SJCRH30 (cell line): ENCODE data around the gene CCNJL. TPM values are rescaled to one million over a fixed set of nuclear protein-coding genes. Genes with fewer than 3 reads are reported as not detected.
"Not testable (repeated sequence)": the region's sequence is repeated elsewhere in the genome, so short reads cannot be mapped to it uniquely, and the experiment has no call there.

Experiments used
- DNase-seq, 2 experiments: peaks; one replicate each; pipeline ENCODE4 v3.0.0-alpha.2; 2015 to 2020
- H3K27ac ChIP-seq: fragments of 250-450 bp; sonication (Bioruptor Pico); 2 replicates; pipeline ENCODE4 v1.5.1; 2020; ENCODE audit warnings: mild to moderate bottlenecking, moderate library complexity
- H3K27me3 ChIP-seq: fragments of 250-450 bp; sonication (Bioruptor Pico); 2 replicates; pipeline ENCODE4 v1.5.1; 2020; ENCODE audit warnings: mild to moderate bottlenecking, moderate library complexity
- H3K36me3 ChIP-seq: fragments of 250-450 bp; sonication (Bioruptor Pico); 2 replicates; pipeline ENCODE4 v1.5.1; 2020; ENCODE audit warnings: mild to moderate bottlenecking, moderate library complexity
- H3K4me1 ChIP-seq: fragments of 250-450 bp; sonication (Bioruptor Pico); 2 replicates; pipeline ENCODE4 v1.5.1; 2020; ENCODE audit warnings: mild to moderate bottlenecking, moderate library complexity
- H3K4me3 ChIP-seq: fragments of 250-450 bp; sonication (Bioruptor Pico); 2 replicates; pipeline ENCODE4 v1.5.1; 2020; ENCODE audit warnings: mild to moderate bottlenecking, moderate library complexity
- H3K9me3 ChIP-seq: fragments of 250-450 bp; sonication (Bioruptor Pico); replicated peaks from 2 replicates; pipeline ENCODE4 v1.5.1; 2020; ENCODE audit warnings: mild to moderate bottlenecking, moderate library complexity
- total RNA-seq: library from RNA; depleted of rRNA; stranded (reverse); fragments of >200 nt; shearing (Covaris generic); gene quantifications from 2 replicates; pipeline ENCODE4 v1.2.3, GENCODE V29; 2014

The CCNJL gene
- total RNA-seq, 1 experiment from 2014 or later, result 6.5 TPM

DNA sequence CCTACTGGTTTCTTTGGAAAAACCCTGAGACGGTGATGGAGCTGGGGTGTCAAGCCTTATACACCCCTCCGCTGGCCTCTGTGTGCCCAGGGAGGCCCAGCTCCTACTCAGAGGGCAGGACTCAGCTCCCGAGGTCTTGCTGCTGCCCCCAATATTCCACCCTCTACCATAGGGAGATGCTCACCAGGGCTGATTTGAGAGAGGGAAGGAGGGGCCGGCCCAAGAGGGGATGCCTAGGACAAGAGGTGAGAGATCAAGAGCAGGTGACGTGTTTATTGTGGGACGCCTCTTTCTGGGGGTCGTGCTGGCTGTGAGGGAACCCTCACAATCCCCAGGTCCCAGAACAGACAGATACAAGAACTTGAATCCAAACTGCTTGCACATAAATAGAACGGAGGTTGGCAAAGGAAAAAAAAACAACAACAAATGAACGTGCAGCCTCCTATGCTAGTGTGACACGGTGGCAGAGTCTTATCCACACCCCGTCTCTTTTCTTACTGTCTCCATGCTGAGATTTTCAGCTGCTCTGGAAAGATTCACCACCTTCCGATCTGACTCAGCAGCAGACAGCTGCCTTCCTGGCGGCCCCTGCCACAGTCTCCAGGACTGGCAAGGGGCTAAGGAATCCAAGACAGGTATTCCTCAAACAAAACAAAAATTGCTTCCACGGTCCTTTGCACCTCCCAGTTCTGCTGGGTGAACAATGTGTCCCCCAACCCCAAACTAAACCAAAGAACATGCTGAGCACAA, 60.8 kb downstream of the CCNJL start:
- Histone ChIP-seq H3K27me3 (no peaks in the 10 kb centered on the region), H3K9me3 (no peaks in the 10 kb centered on the region), H3K27ac (no peak overlapping the region), H3K4me3 (no peak overlapping the region), H3K36me3 (peaks cover 12% of the 10 kb centered on the region; the same call in 1 of the 2 replicates), H3K4me1 (no peaks in the 10 kb centered on the region)
- DNase-seq, result no peak

DNA sequence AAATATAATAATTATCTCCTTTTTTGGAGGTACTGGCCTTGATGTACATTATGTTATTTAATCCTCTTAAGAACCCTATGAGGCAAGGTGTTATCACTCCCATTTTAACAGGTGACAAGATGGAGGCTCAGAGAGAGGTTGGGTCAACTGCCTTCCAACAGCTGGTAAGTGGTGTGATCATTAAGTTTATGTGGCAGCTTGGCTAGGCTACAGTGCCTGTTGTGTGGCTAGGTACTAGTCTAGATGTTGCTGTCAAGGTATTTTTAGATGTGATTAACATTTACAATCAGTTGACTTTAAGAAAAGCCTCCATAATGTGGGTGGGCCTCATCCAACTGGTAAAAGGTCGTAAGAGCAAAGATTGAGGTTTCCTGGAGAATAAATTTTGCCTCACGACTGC, 61.5 kb downstream of the CCNJL start:
- peaks cover 9% of the 10 kb centered on the region; the same call in 1 of the 2 replicates for H3K36me3 ChIP-seq
- no peaks in the 10 kb centered on the region for H3K27me3 ChIP-seq
- DNase-seq, result no peak
- no peaks in the 10 kb centered on the region for H3K4me1 ChIP-seq
- H3K27ac ChIP-seq, result no peak overlapping the region
- no peaks in the 10 kb centered on the region for H3K9me3 ChIP-seq
- no peak overlapping the region for H3K4me3 ChIP-seq

DNA sequence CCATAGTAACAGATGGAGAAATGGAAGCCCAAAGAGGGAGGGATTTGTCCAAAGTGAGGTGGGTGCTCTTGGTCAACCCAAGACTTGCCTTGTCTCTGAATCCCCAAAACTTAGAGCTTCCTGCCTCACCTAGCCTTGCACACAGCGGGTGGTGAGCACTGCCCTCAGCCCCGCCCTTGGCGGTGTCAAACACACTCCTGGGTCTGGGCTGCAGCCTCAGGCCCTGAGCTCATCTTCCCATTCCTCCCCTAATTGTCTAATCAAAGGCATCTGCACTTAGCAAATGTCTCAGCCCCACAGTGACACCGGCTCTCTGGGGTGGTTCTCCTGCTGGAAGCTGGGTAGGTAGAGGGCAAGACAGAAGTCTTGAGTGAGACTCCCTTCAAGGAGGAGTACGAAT, 62.1 kb downstream of the CCNJL start:
- H3K36me3 ChIP-seq, result peaks cover 6% of the 10 kb centered on the region; the same call in 1 of the 2 replicates
- DNase-seq, result no peak
- no peaks in the 10 kb centered on the region for H3K9me3 ChIP-seq
- no peak overlapping the region for H3K27ac ChIP-seq
- H3K4me3 ChIP-seq, result no peak overlapping the region
- H3K4me1 ChIP-seq, result no peaks in the 10 kb centered on the region
- no peaks in the 10 kb centered on the region for H3K27me3 ChIP-seq

DNA sequence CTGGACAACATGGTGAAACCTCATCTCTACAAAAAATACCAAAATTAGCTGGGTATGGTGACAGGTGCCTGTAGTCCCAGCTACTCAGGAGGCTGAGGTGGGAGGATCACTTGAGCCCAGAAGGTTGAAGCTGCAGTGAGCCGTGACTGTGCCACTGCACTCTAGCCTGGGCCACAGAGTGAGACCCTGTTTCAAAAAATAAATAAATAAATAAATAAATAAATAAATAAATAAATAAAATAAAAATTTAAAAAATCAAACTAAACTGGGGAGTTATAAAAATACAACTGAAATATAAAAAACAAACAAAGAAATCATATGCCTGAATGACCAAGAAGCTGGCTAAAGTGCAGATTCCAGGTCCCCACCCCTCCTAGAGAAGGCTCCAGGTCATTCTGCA, 62.8 kb downstream of the CCNJL start:
- not testable (repeated sequence) for H3K9me3 ChIP-seq, H3K4me1 ChIP-seq, H3K4me3 ChIP-seq, DNase-seq, H3K36me3 ChIP-seq, H3K27me3 ChIP-seq, H3K27ac ChIP-seq

DNA sequence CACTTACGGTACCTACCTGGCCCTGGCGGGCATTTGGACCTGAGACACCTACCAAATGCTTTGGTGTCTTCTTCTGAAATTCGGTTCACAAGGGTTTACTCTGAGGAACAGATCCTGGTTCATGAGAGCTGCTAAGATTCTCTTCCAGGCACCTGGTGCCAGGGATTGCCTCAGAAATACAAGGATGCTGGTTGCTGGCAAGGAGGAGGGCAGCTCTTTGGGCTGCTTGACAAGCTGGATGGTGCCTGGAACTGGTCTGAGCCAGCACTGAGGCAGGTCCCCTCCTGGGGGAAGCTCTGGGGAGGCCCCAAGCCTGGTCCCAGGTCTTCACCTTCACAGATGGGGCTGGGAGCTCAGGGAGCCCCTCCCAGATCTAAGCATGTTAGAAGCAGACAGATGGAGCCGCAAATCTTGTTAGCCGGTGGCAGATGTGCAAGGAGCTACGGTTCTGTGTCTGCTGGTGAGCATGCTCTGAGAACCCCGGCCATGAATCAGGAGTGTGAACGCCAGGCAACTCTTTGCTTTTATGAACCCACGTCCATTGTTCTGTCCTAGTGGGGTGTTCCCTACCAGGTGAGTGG, 66.8 kb downstream of the CCNJL start:
- Histone ChIP-seq H3K27ac (no peak overlapping the region), H3K4me3 (no peak overlapping the region)

DNA sequence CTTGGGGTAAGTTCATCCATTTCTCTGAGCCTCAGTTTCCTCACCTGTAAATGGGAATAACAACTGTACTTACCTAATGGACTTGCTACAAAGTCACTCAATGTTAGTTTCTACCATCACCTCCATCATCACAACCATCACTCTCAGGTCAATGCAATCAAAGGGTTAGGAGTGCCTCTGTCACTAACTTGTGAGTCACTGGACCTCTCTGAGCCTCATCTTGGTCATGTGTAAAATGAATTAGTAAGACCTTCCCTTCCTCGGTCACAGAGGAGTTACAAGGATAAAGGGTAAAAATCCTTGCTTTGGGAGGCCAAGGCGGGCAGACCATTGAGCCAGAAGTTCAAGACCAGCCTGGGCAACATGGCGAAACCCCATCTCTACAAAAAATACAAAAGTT, 70.2 kb downstream of the CCNJL start:
- H3K27ac ChIP-seq, result no peak overlapping the region
- no peaks in the 10 kb centered on the region for H3K4me1 ChIP-seq
- no peak for DNase-seq
- H3K4me3 ChIP-seq, result no peak overlapping the region
- H3K27me3 ChIP-seq, result no peaks in the 10 kb centered on the region
- H3K9me3 ChIP-seq, result no peaks in the 10 kb centered on the region
- H3K36me3 ChIP-seq, result no peaks in the 10 kb centered on the region

More for the DNA sequence above, 66.8 kb downstream of the CCNJL start:
- Histone ChIP-seq H3K27me3 (no peaks in the 10 kb centered on the region), H3K36me3 (no peaks in the 10 kb centered on the region), H3K4me1 (no peaks in the 10 kb centered on the region), H3K9me3 (no peaks in the 10 kb centered on the region)
- DNase-seq, result no peak

DNA sequence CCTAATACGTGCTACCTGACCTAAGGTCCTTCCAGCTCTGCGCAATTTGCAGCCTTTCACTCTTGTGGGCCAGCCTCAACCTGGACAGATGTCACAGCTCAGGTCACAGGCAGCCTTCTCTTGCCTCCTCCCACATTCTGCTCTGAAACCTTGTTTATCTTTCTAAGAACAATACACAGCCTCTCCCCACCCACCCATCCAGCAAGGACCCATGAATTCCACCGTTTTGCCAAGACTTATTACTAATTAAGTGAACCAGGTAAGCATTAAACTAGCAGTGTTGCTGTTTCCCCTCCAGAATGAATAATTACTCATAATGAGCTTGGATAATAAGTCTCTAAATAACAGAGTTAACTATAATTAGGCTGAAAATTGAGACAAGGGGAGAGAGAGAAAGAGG, 72.0 kb downstream of the CCNJL start:
- Histone ChIP-seq H3K36me3 (no peaks in the 10 kb centered on the region), H3K4me3 (no peak overlapping the region), H3K9me3 (no peaks in the 10 kb centered on the region), H3K27me3 (no peaks in the 10 kb centered on the region), H3K27ac (no peak overlapping the region), H3K4me1 (no peaks in the 10 kb centered on the region)
- no peak for DNase-seq

DNA sequence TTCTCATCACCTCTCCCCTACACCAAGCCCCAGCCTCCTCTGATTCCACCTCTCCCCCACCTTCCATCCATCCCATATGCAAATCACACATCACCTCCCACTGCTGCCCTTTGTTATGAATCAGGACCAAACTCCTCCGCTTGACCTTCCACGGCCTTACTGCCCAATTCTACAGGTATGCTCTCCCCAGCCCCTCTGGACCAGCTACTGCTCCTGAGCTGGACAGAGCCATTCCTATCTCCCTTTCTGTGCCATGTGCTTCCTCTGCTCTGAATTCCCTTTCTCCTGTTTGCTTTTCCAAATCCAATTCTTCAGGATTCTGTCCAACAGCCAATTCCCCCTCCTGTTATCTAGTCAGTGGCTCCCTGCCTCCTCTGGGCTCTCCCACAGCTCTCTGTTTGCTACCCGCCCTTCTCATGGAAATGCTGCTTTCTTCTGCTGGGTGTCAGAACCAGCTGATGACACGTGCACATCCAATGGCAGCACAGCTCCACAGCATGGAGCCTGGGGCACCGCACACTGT, 74.7 kb downstream of the CCNJL start:
- no peak overlapping the region for H3K4me3 ChIP-seq
- H3K27me3 ChIP-seq, result no peaks in the 10 kb centered on the region
- no peak for DNase-seq

DNA sequence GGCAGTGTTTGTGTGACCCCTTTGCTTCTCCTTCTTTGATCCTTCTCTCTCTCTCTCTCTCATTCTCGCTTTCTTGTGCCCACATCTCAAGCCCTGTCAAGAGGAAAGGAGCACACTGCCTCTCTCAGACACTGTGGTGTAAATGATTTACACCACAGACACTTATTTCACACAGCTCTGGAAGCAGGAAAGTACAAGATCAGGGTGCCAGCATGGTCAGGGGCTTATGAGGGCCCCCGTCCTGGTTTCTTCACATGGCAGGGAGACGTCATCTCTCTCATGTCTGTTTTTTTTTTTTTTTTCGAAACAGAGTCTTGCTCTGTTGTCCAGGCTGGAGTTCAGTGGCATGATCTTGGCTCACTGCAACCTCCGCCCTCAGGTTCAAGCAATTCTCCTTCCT, 76.6 kb downstream of the CCNJL start:
- H3K36me3 ChIP-seq, result no peaks in the 10 kb centered on the region
- no peaks in the 10 kb centered on the region for H3K4me1 ChIP-seq
- H3K27me3 ChIP-seq, result no peaks in the 10 kb centered on the region
- DNase-seq, result no peak
- no peak overlapping the region for H3K27ac ChIP-seq
- H3K4me3 ChIP-seq, result no peak overlapping the region
- H3K9me3 ChIP-seq, result no peaks in the 10 kb centered on the region

More for the DNA sequence above, 74.7 kb downstream of the CCNJL start:
- H3K4me1 ChIP-seq, result no peaks in the 10 kb centered on the region
- H3K27ac ChIP-seq, result no peak overlapping the region
- no peaks in the 10 kb centered on the region for H3K36me3 ChIP-seq
- H3K9me3 ChIP-seq, result no peaks in the 10 kb centered on the region

DNA sequence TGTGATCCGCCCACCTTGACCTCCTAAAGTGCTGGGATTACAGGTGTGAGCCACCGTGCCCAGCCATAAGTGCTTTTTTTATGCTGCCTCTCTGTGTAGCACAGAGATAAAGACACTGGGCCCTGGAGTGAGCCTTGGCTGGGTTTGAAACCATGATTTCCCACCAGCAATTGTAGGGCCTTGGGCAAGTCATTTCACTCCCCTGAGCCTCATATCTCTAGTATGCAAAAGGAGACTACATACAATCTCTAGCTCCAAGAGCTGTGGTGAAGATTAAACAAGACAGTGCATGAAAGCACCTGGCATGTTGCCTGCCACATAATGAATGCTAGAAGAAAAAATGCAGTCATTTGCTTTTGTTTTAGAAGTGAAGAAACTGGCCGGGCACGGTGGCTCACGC, 79.1 kb downstream of the CCNJL start:
- H3K4me1 ChIP-seq, result no peaks in the 10 kb centered on the region
- no peaks in the 10 kb centered on the region for H3K9me3 ChIP-seq
- H3K27me3 ChIP-seq, result no peaks in the 10 kb centered on the region
- no peak for DNase-seq
- no peak overlapping the region for H3K27ac ChIP-seq
- no peak overlapping the region for H3K4me3 ChIP-seq
- no peaks in the 10 kb centered on the region for H3K36me3 ChIP-seq

DNA sequence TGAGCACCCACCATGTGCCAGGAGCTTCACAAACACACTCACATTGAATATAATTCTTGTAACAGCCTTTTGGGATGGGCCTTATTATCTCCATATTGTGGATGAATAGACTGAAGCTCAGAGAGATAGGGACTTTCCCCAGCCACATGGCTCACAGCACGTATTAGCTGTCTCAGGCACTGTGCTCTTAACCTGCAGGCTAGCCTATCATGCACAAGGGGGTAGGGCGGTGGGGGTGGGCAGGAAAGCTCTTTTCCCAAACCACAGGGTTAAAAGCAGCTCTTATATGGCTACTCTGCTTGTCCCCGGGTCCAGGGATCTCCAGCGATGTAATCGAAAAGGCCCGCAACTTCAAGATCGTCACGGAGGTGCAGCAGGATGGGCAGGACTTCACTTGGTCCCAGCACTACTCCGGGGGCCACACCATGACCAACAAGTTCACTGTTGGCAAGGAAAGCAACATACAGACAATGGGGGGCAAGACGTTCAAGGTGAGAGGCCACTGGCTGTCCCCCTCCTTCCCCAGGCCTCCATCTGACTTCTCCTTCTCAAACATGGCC, 80.5 kb downstream of the CCNJL start:
- no peak overlapping the region for H3K27ac ChIP-seq
- no peak for DNase-seq
- no peaks in the 10 kb centered on the region for H3K36me3 ChIP-seq
- H3K9me3 ChIP-seq, result no peaks in the 10 kb centered on the region
- H3K4me1 ChIP-seq, result no peaks in the 10 kb centered on the region
- H3K4me3 ChIP-seq, result no peak overlapping the region
- no peaks in the 10 kb centered on the region for H3K27me3 ChIP-seq

DNA sequence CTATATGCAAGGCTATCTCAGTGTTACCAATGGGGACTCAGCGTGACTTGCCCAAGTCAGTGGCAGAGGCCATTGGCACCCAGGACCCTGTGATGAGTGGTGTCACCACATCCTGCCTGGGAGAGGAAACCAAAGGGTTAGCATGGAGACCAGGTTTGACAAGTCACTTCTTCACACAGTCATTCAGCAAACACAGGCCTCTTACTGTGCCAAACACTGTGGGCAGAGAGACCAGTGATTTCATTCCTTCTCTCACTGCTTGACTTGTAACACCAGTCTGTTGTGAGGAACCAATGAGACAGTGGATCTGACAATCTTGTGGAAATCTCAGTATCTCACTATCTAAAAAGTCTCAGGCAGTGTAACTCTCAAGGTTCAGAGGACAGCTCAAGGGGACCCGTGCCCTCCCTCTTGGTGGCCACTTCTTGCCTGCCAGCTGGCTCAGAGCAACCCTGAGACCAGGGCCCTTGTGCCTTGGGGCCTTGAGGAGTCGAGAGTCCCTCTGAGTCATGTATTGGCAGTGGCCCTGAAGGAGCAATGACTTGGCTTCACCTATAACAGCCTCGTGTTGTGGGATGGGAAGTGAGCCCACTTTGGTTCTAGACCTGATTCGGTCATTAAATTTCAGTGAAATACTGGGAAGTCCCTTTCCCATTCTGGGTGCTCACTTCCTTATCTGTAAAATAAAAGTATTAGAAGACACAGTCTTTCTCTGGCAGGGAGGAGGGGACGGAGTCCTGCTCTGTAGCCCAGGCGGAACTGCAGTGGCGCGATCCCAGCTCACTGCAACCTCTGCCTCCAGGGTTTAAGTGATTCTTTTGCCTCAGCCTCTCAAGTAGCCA, 81.5 kb downstream of the CCNJL start:
- no peaks in the 10 kb centered on the region for H3K36me3 ChIP-seq
- no peak overlapping the region for H3K27ac ChIP-seq
- no peaks in the 10 kb centered on the region for H3K27me3 ChIP-seq
- no peaks in the 10 kb centered on the region for H3K9me3 ChIP-seq
- no peak overlapping the region for H3K4me3 ChIP-seq
- DNase-seq, result no peak
- H3K4me1 ChIP-seq, result no peaks in the 10 kb centered on the region

DNA sequence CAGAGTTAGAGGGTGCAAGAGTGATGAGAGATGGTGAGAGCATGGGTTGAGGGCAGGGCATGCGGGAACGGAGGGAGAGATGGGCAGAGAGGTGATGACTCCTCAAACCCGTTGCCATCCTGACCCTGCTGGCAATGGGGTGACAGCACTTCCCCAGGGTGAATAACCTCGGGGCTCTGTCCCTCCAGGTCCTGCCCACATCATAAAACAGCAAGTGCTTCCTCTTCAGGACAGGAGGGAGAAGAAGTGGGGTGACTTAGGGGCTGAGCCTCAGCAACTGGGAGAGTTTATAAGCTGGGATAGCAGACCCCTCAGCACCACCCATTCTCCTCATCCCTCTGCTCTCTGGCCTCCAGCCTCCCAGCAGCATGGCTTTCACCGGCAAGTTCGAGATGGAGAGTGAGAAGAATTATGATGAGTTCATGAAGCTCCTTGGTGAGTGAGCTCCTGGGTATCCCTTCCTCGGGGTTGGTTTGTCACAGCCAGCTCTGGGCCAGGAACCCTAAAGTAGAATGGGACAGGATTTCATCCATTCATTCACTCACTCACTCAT, 83.1 kb downstream of the CCNJL start, which contains the start of gene FABP6:
Gene FABP6, plus strand, starts transcription at position 317 of the 553 bp plus-strand sequence. Its CDS starts 52 bp downstream, at position 369.
- H3K36me3 ChIP-seq, result no peaks in the 10 kb centered on the region
- H3K4me3 ChIP-seq, result no peak within 1 kb of the TSS
- no peak within 1 kb of the TSS for H3K27ac ChIP-seq
- no peaks in the 10 kb centered on the region for H3K9me3 ChIP-seq
- no peaks in the 10 kb centered on the region for H3K4me1 ChIP-seq
- H3K27me3 ChIP-seq, result no peaks in the 10 kb centered on the region
- no peak for DNase-seq

DNA sequence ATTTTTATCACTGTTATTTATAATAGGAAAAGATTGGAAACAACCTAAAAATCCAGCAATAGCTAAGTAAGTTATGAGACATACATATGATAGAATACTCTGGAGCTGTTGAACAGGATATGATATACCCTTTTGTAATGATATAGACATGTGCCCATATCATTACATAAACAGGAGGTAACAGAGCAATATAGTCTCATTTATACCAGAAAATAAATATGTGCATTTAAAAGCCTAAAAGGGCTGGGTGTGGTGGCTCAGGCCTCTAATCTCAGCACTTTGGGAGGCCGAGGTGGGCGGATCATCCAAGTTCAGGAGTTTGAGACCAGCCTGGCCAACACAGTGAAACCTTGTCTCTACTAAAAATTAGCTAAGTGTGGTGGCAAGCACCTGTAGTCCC, 85.4 kb downstream of the CCNJL start:
- DNase-seq, result no peak
- H3K9me3 ChIP-seq, result no peaks in the 10 kb centered on the region
- H3K4me1 ChIP-seq, result no peaks in the 10 kb centered on the region
- no peaks in the 10 kb centered on the region for H3K27me3 ChIP-seq
- no peak overlapping the region for H3K27ac ChIP-seq
- no peak overlapping the region for H3K4me3 ChIP-seq
- no peaks in the 10 kb centered on the region for H3K36me3 ChIP-seq
